Measurements from ENCODE around the gene TM9SF2. TPM values are rescaled to one million over a fixed set of nuclear protein-coding genes. Genes with fewer than 3 reads are reported as not detected.
"Not testable (repeated sequence)": the region's sequence is repeated elsewhere in the genome, so short reads cannot be mapped to it uniquely, and the experiment has no call there.

TM9SF2 gene
- total RNA-seq, 2 experiments from 2014 or later: 51.8 to 53.4 TPM

DNA sequence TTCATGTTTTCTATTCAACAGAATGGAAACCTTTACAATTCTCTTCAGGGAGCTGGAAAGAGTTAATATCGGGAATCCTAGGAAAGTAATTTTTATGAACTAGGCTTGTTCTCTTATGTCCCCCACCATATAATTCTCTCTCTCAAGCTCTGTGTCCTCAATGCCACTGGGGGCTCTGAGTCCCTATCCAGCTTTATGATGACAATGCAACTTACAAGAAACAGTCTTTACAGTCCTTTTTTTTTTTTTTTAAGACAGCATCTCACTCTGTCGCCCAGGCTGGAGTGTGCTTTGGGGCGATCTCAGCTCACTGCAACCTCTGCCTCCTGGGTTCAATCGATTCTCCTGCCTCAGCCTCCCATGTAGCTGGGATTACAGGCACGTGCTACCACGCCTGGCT, 31.2 kb upstream of the TM9SF2 start:
- Mint-ChIP-seq H3K27ac (no peak overlapping the region), H3K9me3 (ENCODE audit: low read depth) (no peaks in the 10 kb centered on the region), H3K4me1 (peaks cover 5% of the 10 kb centered on the region), H3K36me3 (ENCODE audit: low read depth) (no peaks in the 10 kb centered on the region), H3K27me3 (peaks cover 3% of the 10 kb centered on the region), H3K4me3 (no peak overlapping the region)
- intact Hi-C loops (cut with DNase I, micrococcal nuclease): no loop called here
- ChIA-PET CTCF (interaction anchor here (0.6 to 0.8 kb wide), 3 partner anchors 70 to 541 kb away, joined by 3 read pairs; no protein-coding TSS in a partner anchor), POLR2A (no interaction called here)
- DNase-seq: no peak
- ATAC-seq: no peak

GRCh38 chr13:99471221-99472121, 29.8 kb upstream of the TM9SF2 start:
- intact Hi-C loops (cut with DNase I, micrococcal nuclease): no loop called here
- ChIA-PET CTCF (interaction anchor here (1.0 to 1.2 kb wide), 2 partner anchors 28 to 32 kb away, joined by 3 to 4 read pairs; no protein-coding TSS in a partner anchor), POLR2A (no interaction called here)
- Mint-ChIP-seq H3K27ac (no peak overlapping the region), H3K36me3 (ENCODE audit: low read depth) (no peaks in the 10 kb centered on the region), H3K4me1 (no peaks in the 10 kb centered on the region), H3K9me3 (ENCODE audit: low read depth) (no peaks in the 10 kb centered on the region), H3K27me3 (peaks cover 3% of the 10 kb centered on the region), H3K4me3 (no peak overlapping the region)
- ATAC-seq (no peak), DNase-seq (no peak)

- Mint-ChIP-seq H3K36me3 (ENCODE audit: low read depth) (no peaks in the 10 kb centered on the region), H3K27ac (no peak overlapping the region), H3K4me3 (no peak overlapping the region), H3K4me1 (peaks cover 4% of the 10 kb centered on the region), H3K9me3 (ENCODE audit: low read depth) (no peaks in the 10 kb centered on the region), H3K27me3 (peaks cover 3% of the 10 kb centered on the region)
- DNase-seq (no peak), ATAC-seq (no peak)
- POLR2A ChIA-PET: no interaction called here
- intact Hi-C loops (cut with DNase I, micrococcal nuclease): no loop called here
- CTCF ChIA-PET: interaction anchor here (0.6 to 1.2 kb wide), 3 partner anchors 28 to 32 kb away, joined by 3 to 4 read pairs (median 3); no protein-coding TSS in a partner anchor
Observed at GRCh38 chr13:99472122-99472440, 29.2 kb upstream of the TM9SF2 start.

GRCh38 chr13:99473515-99473914, 27.8 kb upstream of the TM9SF2 start:
- Mint-ChIP-seq H3K36me3 (ENCODE audit: low read depth) (no peaks in the 10 kb centered on the region), H3K27me3 (peaks cover 3% of the 10 kb centered on the region), H3K4me1 (peaks cover 8% of the 10 kb centered on the region), H3K4me3 (no peak overlapping the region), H3K9me3 (ENCODE audit: low read depth) (no peaks in the 10 kb centered on the region), H3K27ac (no peak overlapping the region)
- intact Hi-C loops (cut with DNase I, micrococcal nuclease): no loop called here
- ChIA-PET CTCF (no interaction called here), POLR2A (interaction anchor here (0.6 kb wide), 1 partner anchor 29 kb away, joined by 3 read pairs; no protein-coding TSS in a partner anchor)
- no peak for ATAC-seq
- no peak for DNase-seq

DNA sequence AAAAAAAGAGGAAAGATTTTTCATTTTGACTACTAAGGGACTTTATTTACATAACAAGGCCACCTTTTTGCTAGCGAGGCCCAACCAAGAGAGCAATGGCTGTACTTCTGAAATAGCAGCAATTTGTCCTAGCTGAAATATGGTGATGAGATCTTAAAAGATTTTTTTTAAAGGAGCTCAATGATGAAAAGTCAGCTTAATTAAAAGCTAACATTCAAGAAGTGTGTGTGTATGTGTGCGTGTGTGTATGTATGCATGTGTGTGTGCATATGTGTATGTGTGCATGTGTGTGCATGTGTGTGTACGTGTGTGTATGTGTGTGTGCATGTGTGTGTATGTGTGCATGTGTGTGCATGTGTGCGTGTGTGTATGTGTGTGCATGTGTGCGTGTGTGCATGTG, 24.6 kb upstream of the TM9SF2 start:
- no peak overlapping the region for H3K4me3 Mint-ChIP-seq
- POLR2A ChIA-PET: no interaction called here
- no peak for DNase-seq
- H3K27me3 Mint-ChIP-seq: no peaks in the 10 kb centered on the region
- CTCF ChIA-PET: interaction anchor here (0.7 to 0.9 kb wide), 2 partner anchors 10 to 88 kb away, joined by 3 to 5 read pairs; no protein-coding TSS in a partner anchor
- ATAC-seq: no peak
- peaks cover 8% of the 10 kb centered on the region for H3K4me1 Mint-ChIP-seq
- no peaks in the 10 kb centered on the region for H3K9me3 Mint-ChIP-seq (ENCODE audit: low read depth)
- H3K36me3 Mint-ChIP-seq (ENCODE audit: low read depth): no peaks in the 10 kb centered on the region
- no peak overlapping the region for H3K27ac Mint-ChIP-seq
- intact Hi-C loops (cut with DNase I, micrococcal nuclease): no loop called here

DNA sequence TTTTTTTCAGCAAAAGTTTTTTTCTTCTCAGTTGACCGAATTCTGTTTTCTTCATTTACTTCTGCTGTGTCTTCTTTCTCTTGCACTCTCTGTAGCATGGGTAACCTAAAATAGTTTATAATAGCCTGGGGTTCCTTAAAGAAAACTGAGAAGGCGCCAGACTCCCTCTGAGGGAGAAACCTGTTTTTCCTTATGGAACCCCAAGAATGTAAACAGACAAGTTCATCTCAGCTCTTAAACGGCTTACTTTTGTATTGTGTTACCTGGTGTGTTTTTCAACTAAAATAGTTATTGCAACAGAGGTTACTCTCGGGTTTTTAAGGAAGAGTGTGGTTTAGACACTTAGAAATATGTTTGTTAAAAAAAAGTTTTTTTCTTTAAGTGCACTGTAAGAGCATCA, 23.8 kb upstream of the TM9SF2 start:
- Mint-ChIP-seq H3K9me3 (ENCODE audit: low read depth) (no peaks in the 10 kb centered on the region), H3K36me3 (ENCODE audit: low read depth) (no peaks in the 10 kb centered on the region), H3K27me3 (no peaks in the 10 kb centered on the region), H3K27ac (no peak overlapping the region), H3K4me3 (no peak overlapping the region), H3K4me1 (peaks cover 8% of the 10 kb centered on the region)
- POLR2A ChIA-PET: no interaction called here
- CTCF ChIA-PET: no interaction called here
- ATAC-seq (no peak), DNase-seq (no peak)
- intact Hi-C loops (cut with DNase I, micrococcal nuclease): no loop called here

- ATAC-seq (no peak), DNase-seq (no peak)
- Mint-ChIP-seq H3K4me3 (no peak overlapping the region), H3K27me3 (no peaks in the 10 kb centered on the region), H3K9me3 (ENCODE audit: low read depth) (peaks cover 2% of the 10 kb centered on the region), H3K27ac (no peak overlapping the region), H3K36me3 (ENCODE audit: low read depth) (peaks cover 2% of the 10 kb centered on the region), H3K4me1 (peaks cover 16% of the 10 kb centered on the region)
- POLR2A ChIA-PET: no interaction called here
- CTCF ChIA-PET: interaction anchor here (0.5 to 2.4 kb wide), 3 partner anchors 26 to 44 kb away, joined by 3 to 9 read pairs (median 3); no protein-coding TSS in a partner anchor
- intact Hi-C loops (cut with DNase I, micrococcal nuclease): no loop called here
Observed at GRCh38 chr13:99481366-99481765, 19.9 kb upstream of the TM9SF2 start.

DNA sequence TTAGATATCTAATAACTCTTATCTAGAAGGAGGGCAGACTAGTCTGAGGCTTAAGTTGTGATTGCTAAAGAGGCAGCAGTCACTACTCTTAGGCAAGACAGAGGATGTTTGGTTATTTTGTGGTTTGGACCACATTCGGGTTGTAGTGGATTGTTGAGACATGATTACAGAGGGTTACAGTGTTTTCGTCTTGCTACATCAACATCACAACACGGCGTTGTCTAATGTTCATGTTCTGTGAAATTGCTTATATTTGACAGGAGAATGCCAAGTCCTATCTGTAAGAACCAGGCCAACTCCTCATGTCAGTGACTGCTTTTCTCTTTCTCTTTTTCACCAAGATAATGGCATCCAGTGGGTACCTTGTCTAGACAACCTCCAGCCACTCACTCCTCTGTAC, 16.8 kb upstream of the TM9SF2 start:
- peaks cover 8% of the 10 kb centered on the region for H3K4me1 Mint-ChIP-seq
- H3K27ac Mint-ChIP-seq: no peak overlapping the region
- H3K9me3 Mint-ChIP-seq (ENCODE audit: low read depth): peaks cover 8% of the 10 kb centered on the region
- intact Hi-C loops (cut with DNase I, micrococcal nuclease): no loop called here
- H3K36me3 Mint-ChIP-seq (ENCODE audit: low read depth): peaks cover 6% of the 10 kb centered on the region
- DNase-seq (no peak), ATAC-seq (no peak)
- ChIA-PET CTCF (interaction anchor here (0.8 to 2.5 kb wide), 8 partner anchors 11 to 308 kb away, joined by 3 to 10 read pairs (median 6); no protein-coding TSS in a partner anchor), POLR2A (interaction anchor here (0.6 kb wide), 1 partner anchor 223 kb away, joined by 3 read pairs; no protein-coding TSS in a partner anchor)
- no peaks in the 10 kb centered on the region for H3K27me3 Mint-ChIP-seq
- H3K4me3 Mint-ChIP-seq: no peak overlapping the region

GRCh38 chr13:99486996-99487395, 14.3 kb upstream of the TM9SF2 start:
- H3K9me3 Mint-ChIP-seq (ENCODE audit: low read depth): peaks cover 8% of the 10 kb centered on the region
- H3K27ac Mint-ChIP-seq: no peak overlapping the region
- intact Hi-C loops (cut with DNase I, micrococcal nuclease): no loop called here
- no peak for ATAC-seq
- H3K27me3 Mint-ChIP-seq: no peaks in the 10 kb centered on the region
- ChIA-PET CTCF (interaction anchor here (2.2 kb wide), 1 partner anchor 38 kb away, joined by 8 read pairs; no protein-coding TSS in a partner anchor), POLR2A (no interaction called here)
- DNase-seq: no peak
- H3K36me3 Mint-ChIP-seq (ENCODE audit: low read depth): peaks cover 8% of the 10 kb centered on the region
- peaks cover 8% of the 10 kb centered on the region for H3K4me1 Mint-ChIP-seq
- no peak overlapping the region for H3K4me3 Mint-ChIP-seq

DNA sequence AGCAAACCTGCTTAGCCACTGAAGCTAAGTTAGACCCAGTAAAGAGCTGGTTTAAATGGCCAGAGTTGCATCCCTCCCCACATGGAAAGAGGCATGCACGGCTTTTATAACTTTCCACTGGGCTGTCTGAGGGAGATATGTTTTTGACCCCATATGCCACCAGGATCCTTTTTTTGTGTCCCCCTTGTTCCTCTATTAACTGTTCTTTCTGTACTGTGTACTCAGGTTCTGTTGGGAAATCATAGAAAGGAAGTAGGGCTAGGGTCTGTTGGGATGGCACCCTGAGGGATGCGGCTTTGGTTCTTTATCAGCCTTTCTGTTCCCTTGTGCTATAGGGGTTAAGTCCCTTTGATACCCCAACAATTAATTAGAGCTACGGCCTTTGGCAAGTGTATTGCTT, 12.2 kb upstream of the TM9SF2 start:
- Mint-ChIP-seq H3K27ac (no peak overlapping the region), H3K4me1 (peaks cover 8% of the 10 kb centered on the region), H3K9me3 (ENCODE audit: low read depth) (peaks cover 11% of the 10 kb centered on the region), H3K27me3 (no peaks in the 10 kb centered on the region), H3K36me3 (ENCODE audit: low read depth) (peaks cover 10% of the 10 kb centered on the region), H3K4me3 (no peak overlapping the region)
- ATAC-seq: no peak
- ChIA-PET POLR2A (no interaction called here), CTCF (interaction anchor here (0.6 to 1.7 kb wide), 2 partner anchors 16 to 272 kb away, joined by 3 to 4 read pairs; no protein-coding TSS in a partner anchor)
- DNase-seq: no peak
- intact Hi-C loops (cut with DNase I, micrococcal nuclease): no loop called here

- H3K9me3 Mint-ChIP-seq (ENCODE audit: low read depth); H3K27me3 Mint-ChIP-seq; CTCF ChIA-PET; ATAC-seq; H3K4me3 Mint-ChIP-seq; POLR2A ChIA-PET; intact Hi-C loops (cut with DNase I, micrococcal nuclease); H3K27ac Mint-ChIP-seq; H3K36me3 Mint-ChIP-seq (ENCODE audit: low read depth); DNase-seq: not testable (repeated sequence)
- H3K4me1 Mint-ChIP-seq: peaks cover 19% of the 10 kb centered on the region
Observed at GRCh38 chr13:99491750-99492149, 9.5 kb upstream of the TM9SF2 start.

Measured in activated CD4-positive, alpha-beta T cell treated with anti-CD3 and anti-CD28 coated beads for 36 hours (primary cell).